GM12801 (cell line): Measurements from ENCODE around the gene POSTN.

Experiments
- CTCF ChIP-seq: IDR thresholded peaks from one replicate; pipeline ENCODE4 v1.5.1; 2011; ENCODE audit warnings: control low read depth; ENCODE audit not compliant: insufficient read length; ENCODE audit errors: extremely low read depth

The POSTN gene

GRCh38 chr13:37560526-37560925 is 38.0 kb downstream of the POSTN start:
- TF ChIP-seq CTCF, result no peak

GRCh38 chr13:37546087-37546486 is 52.5 kb downstream of the POSTN start:
- no peak for TF ChIP-seq CTCF

- TF ChIP-seq CTCF, result no peak
These were observed 53.6 kb downstream of the POSTN start for GRCh38 chr13:37544995-37545394.

GRCh38 chr13:37539976-37540605 is 58.5 kb downstream of the POSTN start:
- no peak for TF ChIP-seq CTCF

- TF ChIP-seq CTCF, result no peak
These were observed 59.4 kb downstream of the POSTN start for GRCh38 chr13:37539170-37539569.

- TF ChIP-seq CTCF, result no peak
These were observed 63.1 kb downstream of the POSTN start for GRCh38 chr13:37535501-37535900.

- TF ChIP-seq CTCF, result no peak
These were observed 63.9 kb downstream of the POSTN start for GRCh38 chr13:37534676-37535075.
